ENCODE data around the gene IGF2BP1.

- TF ChIP-seq, protein P1, sequence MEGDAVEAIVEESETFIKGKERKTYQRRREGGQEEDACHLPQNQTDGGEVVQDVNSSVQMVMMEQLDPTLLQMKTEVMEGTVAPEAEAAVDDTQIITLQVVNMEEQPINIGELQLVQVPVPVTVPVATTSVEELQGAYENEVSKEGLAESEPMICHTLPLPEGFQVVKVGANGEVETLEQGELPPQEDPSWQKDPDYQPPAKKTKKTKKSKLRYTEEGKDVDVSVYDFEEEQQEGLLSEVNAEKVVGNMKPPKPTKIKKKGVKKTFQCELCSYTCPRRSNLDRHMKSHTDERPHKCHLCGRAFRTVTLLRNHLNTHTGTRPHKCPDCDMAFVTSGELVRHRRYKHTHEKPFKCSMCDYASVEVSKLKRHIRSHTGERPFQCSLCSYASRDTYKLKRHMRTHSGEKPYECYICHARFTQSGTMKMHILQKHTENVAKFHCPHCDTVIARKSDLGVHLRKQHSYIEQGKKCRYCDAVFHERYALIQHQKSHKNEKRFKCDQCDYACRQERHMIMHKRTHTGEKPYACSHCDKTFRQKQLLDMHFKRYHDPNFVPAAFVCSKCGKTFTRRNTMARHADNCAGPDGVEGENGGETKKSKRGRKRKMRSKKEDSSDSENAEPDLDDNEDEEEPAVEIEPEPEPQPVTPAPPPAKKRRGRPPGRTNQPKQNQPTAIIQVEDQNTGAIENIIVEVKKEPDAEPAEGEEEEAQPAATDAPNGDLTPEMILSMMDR (conservative IDR thresholded peaks at IDR 0.05 in 1 of 2, IDR thresholded peaks at IDR 0.05 in 1 of 2; ENCODE audit: extremely low read depth in 1 of 2, insufficient read depth in 1 of 2, low read depth in 1 of 2, low read length in 2 of 2), result no peak
- TF ChIP-seq EZH2 (IDR thresholded peaks at IDR 0.05; ENCODE audit: borderline replicate concordance, low read length), result no peak
Observed at GRCh38 chr17:48972749-48973097, 24.5 kb upstream of the IGF2BP1 start.

Measured in mammary epithelial cell (primary cell).